K562 (cell line): Measurements from ENCODE around the gene RAB38. TPM values are rescaled to one million over a fixed set of nuclear protein-coding genes. Genes with fewer than 3 reads are reported as not detected.

Experiments used
- ATAC-seq: fragments of 200-7000 bp; cut with Tn5 transposase; 3 replicates; pipeline ENCODE4 v1.9.1; 2020; ENCODE audit warnings: moderate library complexity
- BruUV-seq: library from RNA; stranded (reverse); fragments of 400-500 nt; replicated peaks from 2 replicates; lab custom pipeline; 2021; lab: Mats Ljungman, UMichigan
- CTCF ChIA-PET: fragments of 300-600 bp; formaldehyde crosslinking; extraction: SDS; loops from one replicate; lab custom pipeline; 2021; ENCODE audit warnings: low intra/inter-chr PET ratio; lab: Yijun Ruan, JAX
- POLR2A ChIA-PET: fragments of 300-600, 350-650 bp; sonication (Branson Sonifier 250); formaldehyde crosslinking; extraction: SDS; loops from one replicate; lab custom pipeline; 2021; ENCODE audit warnings: antibody characterized with exemption, inconsistent platforms; lab: Yijun Ruan, JAX
- DNase-seq, 4 experiments: peaks; one replicate each; pipeline versions ENCODE4 v3.0.0 to v3.0.0-alpha.2; 2011 to 2018; ENCODE audit warnings: low spot score in 3 of 4, mixed read lengths in 3 of 4; ENCODE audit errors: extremely low read depth in 1 of 4
- FAIRE-seq: peaks from 2 replicates; lab custom pipeline; 2011; peaks lifted over from hg19 to GRCh38; lab: Jason Lieb, UNC
- H2AFZ ChIP-seq: 2 replicates; pipeline ENCODE4 v1.6.0; 2011; ENCODE audit warnings: low read depth, low read length, control low read depth, inconsistent platforms
- H3K27ac ChIP-seq: fragments of 200-600 bp; 3 replicates; pipeline ENCODE4 v1.8.0; 2011; ENCODE audit warnings: low read depth, mild to moderate bottlenecking, control low read depth, inconsistent platforms, low read length, moderate library complexity, mixed read lengths; ENCODE audit errors: extremely low read depth
- H3K27me3 ChIP-seq, 2 experiments: fragments of 300-600 bp in 1 of 2; 2 replicates in 1 of 2; 3 replicates in 1 of 2; pipeline versions ENCODE4 v1.6.0 to v1.8.0; 2011; ENCODE audit warnings: inconsistent platforms in 2 of 2, low read length in 2 of 2, mild to moderate bottlenecking in 1 of 2, mixed read lengths in 1 of 2, moderate library complexity in 1 of 2; ENCODE audit not compliant: control insufficient read depth in 2 of 2, insufficient read depth in 2 of 2
- H3K36me3 ChIP-seq: fragments of 300-600 bp; 3 replicates; pipeline ENCODE4 v1.8.0; 2011; ENCODE audit warnings: mild to moderate bottlenecking, low read length, inconsistent platforms; ENCODE audit not compliant: control insufficient read depth, insufficient read depth
- H3K4me1 ChIP-seq, 2 experiments: fragments of 200-600 bp in 1 of 2; replicated peaks in 1 of 2; 2 replicates in 1 of 2; 3 replicates in 1 of 2; pipeline versions ENCODE4 v1.5.1 to v1.8.0; 2011; ENCODE audit warnings: inconsistent platforms in 2 of 2, low read length in 2 of 2, mild to moderate bottlenecking in 1 of 2, mixed read lengths in 1 of 2, moderate library complexity in 1 of 2; ENCODE audit not compliant: control insufficient read depth in 2 of 2, insufficient read depth in 2 of 2
- H3K4me2 ChIP-seq: 2 replicates; pipeline ENCODE4 v1.6.1; 2011; ENCODE audit warnings: low read length, control low read depth, inconsistent platforms, mixed read lengths; ENCODE audit not compliant: insufficient read depth
- H3K4me3 ChIP-seq: fragments of 200-600 bp; sonication (generic), shearing (Covaris generic); 2 replicates; pipeline ENCODE4 v1.5.1; 2016; ENCODE audit warnings: control low read depth, inconsistent platforms
- H3K79me2 ChIP-seq: fragments of 200-600 bp; 3 replicates; pipeline ENCODE4 v1.8.0; 2011; ENCODE audit warnings: low read length, inconsistent platforms; ENCODE audit not compliant: control insufficient read depth, insufficient read depth
- H3K9ac ChIP-seq, 2 experiments: 2 replicates each; pipeline versions ENCODE4 v1.6.0 to v1.6.1; 2011; ENCODE audit warnings: low read depth in 2 of 2, low read length in 2 of 2, control low read depth in 1 of 2, inconsistent platforms in 1 of 2, mild to moderate bottlenecking in 1 of 2, mixed read lengths in 1 of 2; ENCODE audit not compliant: insufficient read depth in 1 of 2
- H3K9me1 ChIP-seq: one replicate; pipeline ENCODE4 v1.6.0; 2011; ENCODE audit warnings: inconsistent platforms, mild to moderate bottlenecking, low read length, moderate library complexity; ENCODE audit not compliant: control insufficient read depth, insufficient read depth
- H3K9me3 ChIP-seq: replicated peaks from 2 replicates; pipeline ENCODE4 v1.5.1; 2011; ENCODE audit warnings: low read depth, low read length, inconsistent platforms; ENCODE audit not compliant: control insufficient read depth, insufficient read depth
- H4K20me1 ChIP-seq: replicated peaks from 2 replicates; pipeline ENCODE4 v1.6.1; 2011; ENCODE audit warnings: low read length, inconsistent platforms, mixed read lengths; ENCODE audit not compliant: control insufficient read depth, insufficient read depth
- CTBP1 ChIP-seq: fragments of 450-650 bp; IDR thresholded peaks from 2 replicates; pipeline ENCODE4 v1.6.1; 2016; ENCODE audit warnings: borderline replicate concordance
- GABPB1 ChIP-seq: sonication (generic); formaldehyde crosslinking; IDR thresholded peaks from 2 replicates; pipeline ENCODE4 v1.8.0; 2022; ENCODE audit warnings: mild to moderate bottlenecking, missing genetic modification reagents
- WGBS: fragments of 100-300 bp; shearing (Covaris generic); methylation state at CpG from one replicate; pipeline ENCODE4 v1.1.6; 2016; ENCODE audit warnings: low coverage, mixed read lengths; ENCODE audit not compliant: insufficient coverage; ENCODE audit errors: missing lambda C conversion rate; 5-methylcytosine and 5-hydroxymethylcytosine counted together
- in situ Hi-C: fragments of 300-500 bp; cut with MboI; formaldehyde crosslinking; loops from 4 replicates; pipeline ENCODE4 v1.15.0; 2018; ENCODE audit warnings: inconsistent platforms, mixed read lengths
- intact Hi-C: fragments of 100-400 bp; cut with micrococcal nuclease; formaldehyde crosslinking; loops from 2 replicates; pipeline ENCODE4 v1.14.2; 2022
- polyA plus RNA-seq, 8 experiments: library from polyadenylated mRNA; depleted of rRNA in 4 of 8; stranded (reverse) in 5 of 8; unstranded in 3 of 8; fragments of >200 nt; fragmentation: Nextera tagmentation in 2 of 8; fragmentation: Illumina TruSeq in 1 of 8; extraction: Ambion mirVana in 2 of 8; extraction: Trizol in 1 of 8; gene quantifications; 2 replicates each; pipeline versions ENCODE4 v1.2.1 to v1.2.3, GENCODE V29; 2011 to 2014; ENCODE audit warnings: inconsistent platforms in 1 of 8, missing spikeins in 1 of 8
- total RNA-seq, 7 experiments: library from RNA; depleted of rRNA in 6 of 7; stranded (reverse); fragments of >200 nt in 6 of 7; fragmentation: Illumina TruSeq in 2 of 7; extraction: Trizol in 2 of 7; gene quantifications; 2 replicates each; pipeline versions ENCODE4 v1.2.1 to v1.2.3, GENCODE V29; 2011 to 2021; ENCODE audit warnings: low replicate concordance in 1 of 7

Gene RAB38
- total and polyA plus RNA-seq, 9 of the 15 experiments (the other 6 are each of a cell fraction or from before 2014, with no cell fraction given), result 0.59 to 2.9 (median 2.2) TPM

- intact Hi-C loops (no loop called here), in situ Hi-C loops (no loop called here)
- no peak overlapping the region for H3K9ac ChIP-seq
These were observed 77.0 kb downstream of the RAB38 start for GRCh38 chr11:88098289-88098688.

GRCh38 chr11:88089134-88089533, 86.1 kb downstream of the RAB38 start:
- WGBS, result 0% methylated on average over 1 of the region's 1 CpG
- no peak overlapping the region for H3K4me3 ChIP-seq
- ChIA-PET POLR2A (no interaction called here), CTCF (no interaction called here)
- BruUV-seq, result no TSS peak
- H3K27ac ChIP-seq, result no peak overlapping the region
- no peak for ATAC-seq
- H2AFZ ChIP-seq, result no peak overlapping the region
- no peak for DNase-seq
- H3K9me1 ChIP-seq, result no peaks in the 10 kb centered on the region
- no peaks in the 10 kb centered on the region for H3K9me3 ChIP-seq
- no peak for FAIRE-seq
- no peak for TF ChIP-seq CTBP1
- H3K79me2 ChIP-seq, result no peaks in the 10 kb centered on the region
- intact Hi-C loops, result no loop called here
- in situ Hi-C loops, result no loop called here
- no peaks in the 10 kb centered on the region for H3K4me1 ChIP-seq
- no peak overlapping the region for H3K4me2 ChIP-seq
- no peaks in the 10 kb centered on the region for H3K36me3 ChIP-seq
- no peaks in the 10 kb centered on the region for H3K27me3 ChIP-seq
- no peak overlapping the region for H3K9ac ChIP-seq
- H4K20me1 ChIP-seq, result no peaks in the 10 kb centered on the region

More at GRCh38 chr11:88098289-88098688, 77.0 kb downstream of the RAB38 start:
- H4K20me1 ChIP-seq, result no peaks in the 10 kb centered on the region
- no peaks in the 10 kb centered on the region for H3K9me1 ChIP-seq
- no peaks in the 10 kb centered on the region for H3K9me3 ChIP-seq
- H3K4me2 ChIP-seq, result no peak overlapping the region
- no peaks in the 10 kb centered on the region for H3K36me3 ChIP-seq
- DNase-seq, result no peak
- no peak for ATAC-seq
- no peaks in the 10 kb centered on the region for H3K4me1 ChIP-seq
- ChIA-PET POLR2A (no interaction called here), CTCF (no interaction called here)
- TF ChIP-seq GABPB1, result no peak
- FAIRE-seq, result no peak
- H3K79me2 ChIP-seq, result no peaks in the 10 kb centered on the region
- no peak overlapping the region for H3K27ac ChIP-seq
- BruUV-seq, result no TSS peak
- no peaks in the 10 kb centered on the region for H3K27me3 ChIP-seq
- H3K4me3 ChIP-seq, result no peak overlapping the region
- H2AFZ ChIP-seq, result no peak overlapping the region
